Measurements from ENCODE around the gene SHISA4. TPM values are rescaled to one million over a fixed set of nuclear protein-coding genes. Genes with fewer than 3 reads are reported as not detected.

The SHISA4 gene
- polyA plus RNA-seq, 3 donors = 1.5 to 3.1 (median 2.3) TPM

DNA sequence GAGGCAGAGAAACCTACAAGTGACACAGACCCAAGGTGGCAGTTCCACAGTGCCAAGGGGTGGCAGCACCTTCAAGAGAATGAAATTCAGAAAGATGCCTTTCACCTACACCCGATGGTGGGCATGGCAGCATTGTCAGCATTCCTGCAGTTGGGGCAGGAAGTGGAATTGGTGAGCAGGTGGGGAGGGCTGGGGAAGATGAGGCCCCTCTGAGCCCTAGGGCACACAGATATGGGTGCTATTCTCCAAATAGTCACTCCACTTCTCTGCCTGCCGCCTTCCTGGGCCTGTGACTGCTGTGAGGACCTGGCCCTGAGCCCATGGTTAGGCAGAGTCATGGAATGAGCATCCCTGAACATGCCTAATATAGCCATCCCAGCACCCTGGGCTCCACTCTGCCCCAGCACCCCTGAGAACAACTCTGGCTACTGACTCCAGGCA is 8.3 kb downstream of the SHISA4 start:
- peaks cover 6% of the 10 kb centered on the region for H3K4me1 Mint-ChIP-seq
- TF ChIP-seq, protein P1, sequence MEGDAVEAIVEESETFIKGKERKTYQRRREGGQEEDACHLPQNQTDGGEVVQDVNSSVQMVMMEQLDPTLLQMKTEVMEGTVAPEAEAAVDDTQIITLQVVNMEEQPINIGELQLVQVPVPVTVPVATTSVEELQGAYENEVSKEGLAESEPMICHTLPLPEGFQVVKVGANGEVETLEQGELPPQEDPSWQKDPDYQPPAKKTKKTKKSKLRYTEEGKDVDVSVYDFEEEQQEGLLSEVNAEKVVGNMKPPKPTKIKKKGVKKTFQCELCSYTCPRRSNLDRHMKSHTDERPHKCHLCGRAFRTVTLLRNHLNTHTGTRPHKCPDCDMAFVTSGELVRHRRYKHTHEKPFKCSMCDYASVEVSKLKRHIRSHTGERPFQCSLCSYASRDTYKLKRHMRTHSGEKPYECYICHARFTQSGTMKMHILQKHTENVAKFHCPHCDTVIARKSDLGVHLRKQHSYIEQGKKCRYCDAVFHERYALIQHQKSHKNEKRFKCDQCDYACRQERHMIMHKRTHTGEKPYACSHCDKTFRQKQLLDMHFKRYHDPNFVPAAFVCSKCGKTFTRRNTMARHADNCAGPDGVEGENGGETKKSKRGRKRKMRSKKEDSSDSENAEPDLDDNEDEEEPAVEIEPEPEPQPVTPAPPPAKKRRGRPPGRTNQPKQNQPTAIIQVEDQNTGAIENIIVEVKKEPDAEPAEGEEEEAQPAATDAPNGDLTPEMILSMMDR (IDR thresholded peaks at IDR 0.05) = no peak

DNA sequence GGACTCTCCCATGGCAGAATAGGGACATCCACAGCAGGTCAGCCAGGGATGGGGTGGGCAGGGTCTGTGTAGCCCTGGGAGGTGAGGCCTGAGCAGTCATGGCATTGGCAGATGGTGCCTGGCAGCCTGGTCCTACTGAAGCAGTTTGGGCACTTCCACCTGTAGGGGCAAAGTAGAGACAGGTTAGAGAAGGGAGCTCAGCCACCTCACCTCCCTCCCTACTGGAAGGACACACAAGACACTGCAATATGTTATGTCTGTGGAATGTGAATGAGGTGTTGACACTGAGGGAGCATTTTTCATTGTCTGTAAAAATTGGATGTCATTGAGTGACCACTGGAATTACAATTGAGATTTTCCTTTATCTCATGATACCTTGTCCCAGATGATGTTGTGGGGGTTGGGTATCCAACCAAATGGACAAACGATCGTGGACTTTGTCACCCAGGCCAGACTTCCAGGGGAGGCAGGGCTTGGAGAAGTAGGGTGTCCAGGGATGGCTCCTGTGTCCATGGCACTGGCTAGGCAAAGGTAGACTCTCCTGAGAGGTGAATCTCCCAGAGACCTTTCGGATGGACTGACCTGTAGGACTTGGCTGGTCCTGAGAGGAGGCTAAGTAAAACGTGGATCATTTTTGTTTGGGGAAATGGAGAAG is 9.7 kb downstream of the SHISA4 start:
- Histone ChIP-seq H3K36me3 (replicated peaks in 1 of 2; ENCODE audit: control insufficient read depth in 1 of 2, insufficient read depth in 2 of 2, low read length in 2 of 2) (no peaks in the 10 kb centered on the region), H3K9me3 (replicated peaks in 1 of 2; ENCODE audit: control insufficient read depth in 1 of 2, insufficient read depth in 1 of 2, low read length in 2 of 2) (no peaks in the 10 kb centered on the region)
- H3K4me3 Mint-ChIP-seq = no peak overlapping the region

More for the DNA sequence above, 8.3 kb downstream of the SHISA4 start:
- H3K79me2 ChIP-seq (ENCODE audit: insufficient read depth, low read length) = no peaks in the 10 kb centered on the region
- H3K9me3 ChIP-seq (replicated peaks in 1 of 2; ENCODE audit: control insufficient read depth in 1 of 2, insufficient read depth in 1 of 2, low read length in 2 of 2) = no peaks in the 10 kb centered on the region
- Mint-ChIP-seq H3K27ac (no peak overlapping the region), H3K36me3 (no peaks in the 10 kb centered on the region), H3K27me3 (ENCODE audit: low read depth in 3 of 3) (peaks cover 2 to 3% (median 3%) of the 10 kb centered on the region in 3 donors), H3K4me3 (no peak overlapping the region), H3K9me3 (peaks cover 0 to 1% (median 0%) of the 10 kb centered on the region in 7 donors)
- intact Hi-C loops (cut with micrococcal nuclease) = loop anchor here (1.0 to 5.0 kb wide), 2 partner anchors 75 to 77 kb away; no protein-coding TSS in a partner anchor
- no peak for DNase-seq
- H3K36me3 ChIP-seq (replicated peaks in 1 of 2; ENCODE audit: control insufficient read depth in 1 of 2, insufficient read depth in 2 of 2, low read length in 2 of 2) = no peaks in the 10 kb centered on the region
- no peak overlapping the region for H3K4me2 ChIP-seq (replicated peaks; ENCODE audit: extremely low read depth, low read length, poor library complexity, severe bottlenecking)
- H4K20me1 ChIP-seq (ENCODE audit: insufficient read depth, low read length) = no peaks in the 10 kb centered on the region
- WGBS (ENCODE audit: insufficient coverage) = 100% methylated on average over 1 of the region's 2 CpGs
- no peaks in the 10 kb centered on the region for H3K4me1 ChIP-seq (ENCODE audit: control insufficient read depth in 1 of 2, insufficient read depth in 2 of 2, low read length in 2 of 2)
- H2AFZ ChIP-seq (ENCODE audit: insufficient read depth, low read depth, low read length, poor library complexity, severe bottlenecking) = no peak overlapping the region
- no peak overlapping the region for H3K4me3 ChIP-seq (replicated peaks in 1 of 3; ENCODE audit: low read depth in 2 of 3, low read length in 3 of 3)
- no peak overlapping the region for H3K9ac ChIP-seq (ENCODE audit: insufficient read depth, low read length, poor library complexity, severe bottlenecking)
- no peak overlapping the region for H3K27ac ChIP-seq (ENCODE audit: low read depth in 1 of 2, low read length in 2 of 2)
- H3K27me3 ChIP-seq (ENCODE audit: control insufficient read depth in 2 of 2, insufficient read depth in 2 of 2, low read length in 2 of 2) = no peaks in the 10 kb centered on the region

More for the DNA sequence above, 9.7 kb downstream of the SHISA4 start:
- H3K79me2 ChIP-seq (ENCODE audit: insufficient read depth, low read length) = no peaks in the 10 kb centered on the region
- TF ChIP-seq, protein P1 (IDR thresholded peaks at IDR 0.05) = no peak
- no peaks in the 10 kb centered on the region for H3K27me3 ChIP-seq (ENCODE audit: control insufficient read depth in 2 of 2, insufficient read depth in 2 of 2, low read length in 2 of 2)
- no peak overlapping the region for H3K9ac ChIP-seq (ENCODE audit: insufficient read depth, low read length, poor library complexity, severe bottlenecking)
- H2AFZ ChIP-seq (ENCODE audit: insufficient read depth, low read depth, low read length, poor library complexity, severe bottlenecking) = no peak overlapping the region
- Mint-ChIP-seq H3K27me3 (ENCODE audit: low read depth in 3 of 3) (peaks cover 2 to 3% (median 3%) of the 10 kb centered on the region in 3 donors), H3K9me3 (peaks cover 0 to 1% (median 0%) of the 10 kb centered on the region in 7 donors), H3K27ac (no peak overlapping the region), H3K36me3 (no peaks in the 10 kb centered on the region), H3K4me1 (peaks cover 6% of the 10 kb centered on the region)
- no peak overlapping the region for H3K4me2 ChIP-seq (replicated peaks; ENCODE audit: extremely low read depth, low read length, poor library complexity, severe bottlenecking)
- H3K4me3 ChIP-seq (replicated peaks in 1 of 3; ENCODE audit: low read depth in 2 of 3, low read length in 3 of 3) = no peak overlapping the region
- no peaks in the 10 kb centered on the region for H4K20me1 ChIP-seq (ENCODE audit: insufficient read depth, low read length)
- H3K4me1 ChIP-seq (ENCODE audit: control insufficient read depth in 1 of 2, insufficient read depth in 2 of 2, low read length in 2 of 2) = no peaks in the 10 kb centered on the region
- no peak overlapping the region for H3K27ac ChIP-seq (ENCODE audit: low read depth in 1 of 2, low read length in 2 of 2)
- DNase-seq = no peak
- intact Hi-C loops (cut with micrococcal nuclease) = loop anchor here in 1 of 2 donors (5.0 kb wide), 1 partner anchor 74 kb away; no protein-coding TSS in a partner anchor
- WGBS (ENCODE audit: insufficient coverage) = 94% methylated on average over 3 of the region's 4 CpGs
